ENCODE results near the gene TMEM87B. TPM values are rescaled to one million over a fixed set of nuclear protein-coding genes. Genes with fewer than 3 reads are reported as not detected.

TMEM87B gene
- total RNA-seq, 1 experiment from 2014 or later = 10.5 TPM

- Histone ChIP-seq H2BK15ac (ENCODE audit: low read depth, low read length) (no peak overlapping the region), H3K9ac (ENCODE audit: extremely low read depth, insufficient read length, low read length) (no peak overlapping the region), H3T11ph (ENCODE audit: low read length) (no peak overlapping the region), H2BK5ac (ENCODE audit: insufficient read length, low read length) (no peak overlapping the region), H3K27ac (ENCODE audit: insufficient read length, low read depth, low read length) (no peak overlapping the region), H4K20me1 (ENCODE audit: control insufficient read depth, insufficient read depth, insufficient read length) (no peaks in the 10 kb centered on the region), H3K9me3 (ENCODE audit: control insufficient read depth, low read depth, low read length) (no peaks in the 10 kb centered on the region), H3K79me2 (ENCODE audit: insufficient read depth, low read length) (no peaks in the 10 kb centered on the region), H2BK20ac (ENCODE audit: low read depth, low read length, poor library complexity, severe bottlenecking) (no peak overlapping the region), H3K4ac (ENCODE audit: low read depth, low read length) (no peak overlapping the region), H4K5ac (ENCODE audit: insufficient read length, low read depth, low read length) (no peak overlapping the region), H2BK12ac (ENCODE audit: insufficient read length, low read depth, low read length) (no peak overlapping the region), H3K4me1 (ENCODE audit: insufficient read depth, low read length) (peaks cover 3% of the 10 kb centered on the region; the same call in 1 of the 2 replicates), H2AK5ac (ENCODE audit: insufficient read length, low read length) (no peak overlapping the region), H2BK120ac (ENCODE audit: low read depth, low read length, poor library complexity, severe bottlenecking) (no peak overlapping the region), H4K8ac (replicated peaks; ENCODE audit: insufficient read length, low read depth, low read length) (no peak overlapping the region), H3K56ac (ENCODE audit: insufficient read length, low read depth, low read length) (no peak overlapping the region), H3K27me3 (ENCODE audit: insufficient read depth, low read length) (no peaks in the 10 kb centered on the region), H3K18ac (ENCODE audit: insufficient read length, low read depth, low read length) (no peak overlapping the region), H3K4me2 (ENCODE audit: insufficient read depth, insufficient read length, low read length) (no peak overlapping the region), H3K79me1 (ENCODE audit: insufficient read depth, low read depth, low read length, poor library complexity, severe bottlenecking) (no peaks in the 10 kb centered on the region), H4K91ac (ENCODE audit: insufficient read length, low read depth, low read length) (no peak overlapping the region), H3K23me2 (ENCODE audit: insufficient read length, low read depth, low read length, poor library complexity, severe bottlenecking) (no peaks in the 10 kb centered on the region), H3K23ac (ENCODE audit: insufficient read length, low read depth, low read length) (no peak overlapping the region), H2AFZ (ENCODE audit: low read length) (no peak overlapping the region), H3K14ac (ENCODE audit: insufficient read depth, low read length) (no peak overlapping the region)
- no peak for DNase-seq
- peaks cover 1% of the 10 kb centered on the region for H3K27me3 Mint-ChIP-seq (ENCODE audit: low read depth)
- TF ChIP-seq, protein P1, sequence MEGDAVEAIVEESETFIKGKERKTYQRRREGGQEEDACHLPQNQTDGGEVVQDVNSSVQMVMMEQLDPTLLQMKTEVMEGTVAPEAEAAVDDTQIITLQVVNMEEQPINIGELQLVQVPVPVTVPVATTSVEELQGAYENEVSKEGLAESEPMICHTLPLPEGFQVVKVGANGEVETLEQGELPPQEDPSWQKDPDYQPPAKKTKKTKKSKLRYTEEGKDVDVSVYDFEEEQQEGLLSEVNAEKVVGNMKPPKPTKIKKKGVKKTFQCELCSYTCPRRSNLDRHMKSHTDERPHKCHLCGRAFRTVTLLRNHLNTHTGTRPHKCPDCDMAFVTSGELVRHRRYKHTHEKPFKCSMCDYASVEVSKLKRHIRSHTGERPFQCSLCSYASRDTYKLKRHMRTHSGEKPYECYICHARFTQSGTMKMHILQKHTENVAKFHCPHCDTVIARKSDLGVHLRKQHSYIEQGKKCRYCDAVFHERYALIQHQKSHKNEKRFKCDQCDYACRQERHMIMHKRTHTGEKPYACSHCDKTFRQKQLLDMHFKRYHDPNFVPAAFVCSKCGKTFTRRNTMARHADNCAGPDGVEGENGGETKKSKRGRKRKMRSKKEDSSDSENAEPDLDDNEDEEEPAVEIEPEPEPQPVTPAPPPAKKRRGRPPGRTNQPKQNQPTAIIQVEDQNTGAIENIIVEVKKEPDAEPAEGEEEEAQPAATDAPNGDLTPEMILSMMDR (conservative IDR thresholded peaks at IDR 0.05) = no peak
- H3K4me3 Mint-ChIP-seq = no peak overlapping the region
- no CpG with 5 or more reads among the region's 5 CpGs for WGBS (ENCODE audit: extremely low coverage, insufficient read length, low lambda C conversion rate)
- H3K9me3 Mint-ChIP-seq = no peaks in the 10 kb centered on the region
- peaks cover 4 to 7% of the 10 kb centered on the region in 2 experiments; a peak in 3 of 4 replicates for H3K4me1 Mint-ChIP-seq
- H3K27ac Mint-ChIP-seq = no peak overlapping the region
- no peaks in the 10 kb centered on the region; a peak in 1 of 7 replicates for H3K36me3 Mint-ChIP-seq (ENCODE audit: insufficient read depth in 1 of 3, low read depth in 3 of 3)
Measured at GRCh38 chr2:112149194-112149593, 94.1 kb downstream of the TMEM87B start.
